ENCODE results near the gene IRF1.
A peak's percentile ranks its signal among the peaks of the same experiment; 100 is the strongest.

DNA sequence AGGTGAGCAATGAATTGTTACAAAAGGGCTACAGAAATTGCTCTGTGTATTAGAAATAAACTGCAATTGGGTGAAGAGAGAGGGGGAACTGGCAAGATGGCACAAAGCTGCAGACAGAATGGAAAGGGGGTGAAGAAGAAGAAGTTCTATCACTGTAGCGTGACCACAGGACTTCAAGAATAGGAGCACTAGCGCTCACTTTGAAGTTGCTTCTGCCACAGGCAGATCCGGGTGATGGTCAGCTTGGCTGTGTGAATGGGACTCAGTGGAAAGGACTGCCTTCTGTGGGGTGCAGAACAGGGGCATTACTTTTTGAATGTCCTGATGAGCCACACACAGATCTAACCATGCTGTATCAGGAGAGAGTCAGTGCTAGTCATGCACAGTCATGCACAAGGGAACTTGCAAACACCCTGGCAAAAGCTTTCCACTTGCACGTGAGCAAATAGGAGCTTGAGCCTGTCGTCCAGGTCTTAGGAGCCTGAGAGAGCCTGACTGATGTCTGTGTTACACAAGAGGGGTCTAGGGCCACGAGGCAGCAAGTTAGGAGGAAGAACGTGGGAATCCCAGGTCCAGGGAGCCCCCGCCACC is 36.5 kb upstream of the IRF1 start:
- TF ChIP-seq POLR2A (IDR thresholded peaks at IDR 0.05) (no peak), CTCF (IDR thresholded peaks at IDR 0.05 in 8 of 11, conservative IDR thresholded peaks at IDR 0.05 in 3 of 11) (peak in 1 of 11 experiments; percentile 5), POLR2AphosphoS5 (IDR thresholded peaks at IDR 0.05) (no peak)
